ENCODE measurements around the gene LETMD1. TPM values are rescaled to one million over a fixed set of nuclear protein-coding genes. Genes with fewer than 3 reads are reported as not detected.

Gene LETMD1
- total and polyA plus RNA-seq, 2 of the 13 experiments (the other 11 are each of a cell fraction or from before 2014, with no cell fraction given): 43.3 to 87.7 TPM

GRCh38 chr12:51083126-51083833, 35.2 kb downstream of the LETMD1 start, which contains the start of gene CSRNP2 (continued):
- TF ChIP-seq AFF4 (CRISPR knock-in tag; IDR thresholded peaks at IDR 0.05) (no peak), ZNF883 (CRISPR knock-in tag; IDR thresholded peaks at IDR 0.05; ENCODE audit: not compliant biosample characterization) (no peak), CC2D1A (CRISPR knock-in tag; IDR thresholded peaks at IDR 0.05) (no peak), FUBP1 (CRISPR knock-in tag; IDR thresholded peaks at IDR 0.05; ENCODE audit: borderline replicate concordance) (no peak), TERF1 (CRISPR knock-in tag; IDR thresholded peaks at IDR 0.05) (no peak), TEF (CRISPR knock-in tag; IDR thresholded peaks at IDR 0.05) (no peak), HOXA7 (CRISPR knock-in tag; IDR thresholded peaks at IDR 0.05) (no peak), DDIT3 (CRISPR knock-in tag; IDR thresholded peaks at IDR 0.05) (no peak), CENPT (CRISPR knock-in tag; IDR thresholded peaks at IDR 0.05; ENCODE audit: low read depth) (no peak; the same call in 1 of the 2 replicates), SYNCRIP (IDR thresholded peaks at IDR 0.05; ENCODE audit: insufficient read depth, low read depth, low read length) (no peak), CBFB (CRISPR knock-in tag; IDR thresholded peaks at IDR 0.05) (peak; percentile 53; the same call in 1 of the 2 replicates), HIVEP1 (CRISPR knock-in tag; IDR thresholded peaks at IDR 0.05) (no peak), PPARG (CRISPR knock-in tag; conservative IDR thresholded peaks at IDR 0.05) (peak; percentile 47; the same call in 1 of the 2 replicates), ZNF569 (CRISPR knock-in tag; IDR thresholded peaks at IDR 0.05; ENCODE audit: borderline replicate concordance) (no peak), IKZF1 (IDR thresholded peaks at IDR 0.05) (no peak), NR2C2 (CRISPR knock-in tag; IDR thresholded peaks at IDR 0.05; ENCODE audit: borderline replicate concordance) (peak; percentile 85), ZNF672 (CRISPR knock-in tag; IDR thresholded peaks at IDR 0.05) (no peak), XRCC5 (optimal IDR thresholded peaks at IDR 0.05; ENCODE audit: low read length) (no peak), ZNF20 (CRISPR knock-in tag; IDR thresholded peaks at IDR 0.05) (no peak), SP5 (CRISPR knock-in tag; IDR thresholded peaks at IDR 0.05; ENCODE audit: borderline replicate concordance, low read depth) (0 out of 2 replicates have a peak, but pooled peaks have one; percentile 17), KDM2A (CRISPR knock-in tag; IDR thresholded peaks at IDR 0.05; ENCODE audit: borderline replicate concordance, low read depth) (peak; percentile 94)
